ENCODE data around the gene GSTA5.
"Not testable (repeated sequence)": the region's sequence is repeated elsewhere in the genome, so short reads cannot be mapped to it uniquely, and the experiment has no call there.

Gene GSTA5

GRCh38 chr6:52788478-52788877 lies 52.1 kb downstream of the GSTA5 start:
- no peak for DNase-seq
- intact Hi-C loops (cut with DNase I; ENCODE audit: low total_unique reads), result no loop called here
- no peak overlapping the region for H3K27ac ChIP-seq

GRCh38 chr6:52787917-52788316 lies 52.7 kb downstream of the GSTA5 start:
- no peak for TF ChIP-seq CTCF (IDR thresholded peaks at IDR 0.05)
- no peak overlapping the region for H3K27ac ChIP-seq

More at GRCh38 chr6:52788478-52788877, 52.1 kb downstream of the GSTA5 start:
- no peak for TF ChIP-seq CTCF (IDR thresholded peaks at IDR 0.05)
- Histone ChIP-seq H3K27me3 (no peaks in the 10 kb centered on the region), H3K4me3 (no peak overlapping the region), H3K4me1 (peaks cover 0 to 12% (median 0%) of the 10 kb centered on the region in 4 donors), H3K36me3 (no peaks in the 10 kb centered on the region), H3K9me3 (no peaks in the 10 kb centered on the region)

GRCh38 chr6:52786249-52786956 lies 54.2 kb downstream of the GSTA5 start:
- peaks cover 0 to 12% (median 0%) of the 10 kb centered on the region in 4 donors for H3K4me1 ChIP-seq
- no peaks in the 10 kb centered on the region for H3K27me3 ChIP-seq
- no peak overlapping the region for H3K4me3 ChIP-seq
- DNase-seq, result no peak
- no peak for TF ChIP-seq CTCF (IDR thresholded peaks at IDR 0.05)
- intact Hi-C loops (cut with DNase I; ENCODE audit: low total_unique reads), result no loop called here
- no peaks in the 10 kb centered on the region for H3K36me3 ChIP-seq
- H3K27ac ChIP-seq, result no peak overlapping the region
- H3K9me3 ChIP-seq, result no peaks in the 10 kb centered on the region

More at GRCh38 chr6:52787917-52788316, 52.7 kb downstream of the GSTA5 start:
- no peaks in the 10 kb centered on the region for H3K9me3 ChIP-seq
- intact Hi-C loops (cut with DNase I; ENCODE audit: low total_unique reads), result no loop called here
- peaks cover 0 to 12% (median 0%) of the 10 kb centered on the region in 4 donors for H3K4me1 ChIP-seq
- no peaks in the 10 kb centered on the region for H3K36me3 ChIP-seq
- H3K27me3 ChIP-seq, result no peaks in the 10 kb centered on the region
- no peak for DNase-seq
- no peak overlapping the region for H3K4me3 ChIP-seq

GRCh38 chr6:52782696-52783274 lies 57.8 kb downstream of the GSTA5 start:
- intact Hi-C loops (cut with DNase I; ENCODE audit: low total_unique reads); H3K27me3 ChIP-seq; H3K4me3 ChIP-seq; H3K4me1 ChIP-seq; H3K27ac ChIP-seq; H3K36me3 ChIP-seq; H3K9me3 ChIP-seq; DNase-seq: not testable (repeated sequence)

GRCh38 chr6:52782209-52782608 lies 58.4 kb downstream of the GSTA5 start:
- H3K4me1 ChIP-seq; H3K27me3 ChIP-seq; H3K9me3 ChIP-seq; H3K36me3 ChIP-seq; DNase-seq; H3K4me3 ChIP-seq; intact Hi-C loops (cut with DNase I; ENCODE audit: low total_unique reads); H3K27ac ChIP-seq: not testable (repeated sequence)
